GM23338 (cell line): Measurements from ENCODE around the gene CCDC74B.
"Not testable (repeated sequence)": the region's sequence is repeated elsewhere in the genome, so short reads cannot be mapped to it uniquely, and the experiment has no call there.

Experiments used
- CTCF ChIP-seq, 2 experiments: fragments of 200-600 bp in 1 of 2; sonication (generic) in 1 of 2; conservative IDR thresholded peaks; 2 replicates each; pipeline versions ENCODE4 v1.5.1 to v1.6.1; 2016 to 2017; ENCODE audit warnings: antibody characterized with exemption in 2 of 2, low read depth in 2 of 2, mild to moderate bottlenecking in 2 of 2, moderate library complexity in 1 of 2
- EZH2 ChIP-seq: fragments of 200-600 bp; sonication (generic); IDR thresholded peaks from one replicate; pipeline ENCODE4 v1.8.0; 2017; ENCODE audit warnings: antibody characterized with exemption, mild to moderate bottlenecking, low read depth; ENCODE audit not compliant: unreplicated experiment
- POLR2AphosphoS5 ChIP-seq: IDR thresholded peaks from 2 replicates; pipeline ENCODE4 v1.6.1; 2016; ENCODE audit warnings: antibody characterized with exemption, low read depth

GRCh38 chr2:130182826-130183511 lies 38.1 kb upstream of the CCDC74B start:
- not testable (repeated sequence) for TF ChIP-seq CTCF (conservative IDR thresholded peaks at IDR 0.05; ENCODE audit: low read depth in 2 of 2); EZH2; POLR2AphosphoS5
